ENCODE measurements around the gene DPH3.

DPH3 gene

DNA sequence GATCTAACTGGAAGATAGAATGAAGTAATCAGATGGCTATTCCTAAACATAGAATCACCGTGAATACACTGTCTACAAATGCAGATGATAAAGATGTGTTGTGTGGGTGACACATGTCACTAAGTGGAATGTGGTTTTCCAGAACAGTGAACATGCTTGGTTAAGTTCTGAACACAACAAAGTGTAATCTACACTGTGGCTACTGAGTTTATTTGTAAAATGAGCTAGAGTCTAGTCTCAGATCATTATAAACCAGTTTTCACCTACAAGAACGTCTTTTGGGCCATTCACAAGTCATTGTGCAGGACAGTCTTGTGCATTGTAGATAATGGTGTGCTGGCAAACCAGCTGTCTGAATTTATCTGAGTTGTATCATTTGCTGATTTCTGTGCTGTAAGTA is 35.6 kb upstream of the DPH3 start:
- H3K36me3 Mint-ChIP-seq = peaks cover 79% of the 10 kb centered on the region
- H3K4me3 Mint-ChIP-seq = peak overlapping the region; percentile 74
- peak overlapping the region; percentile 90 for H3K27ac Mint-ChIP-seq
- no peaks in the 10 kb centered on the region for H3K9me3 Mint-ChIP-seq
- ATAC-seq (peak; percentile 69), DNase-seq (ENCODE audit: low spot score in 2 of 2) (no peak)
- peaks cover 80% of the 10 kb centered on the region for H3K4me1 Mint-ChIP-seq

DNA sequence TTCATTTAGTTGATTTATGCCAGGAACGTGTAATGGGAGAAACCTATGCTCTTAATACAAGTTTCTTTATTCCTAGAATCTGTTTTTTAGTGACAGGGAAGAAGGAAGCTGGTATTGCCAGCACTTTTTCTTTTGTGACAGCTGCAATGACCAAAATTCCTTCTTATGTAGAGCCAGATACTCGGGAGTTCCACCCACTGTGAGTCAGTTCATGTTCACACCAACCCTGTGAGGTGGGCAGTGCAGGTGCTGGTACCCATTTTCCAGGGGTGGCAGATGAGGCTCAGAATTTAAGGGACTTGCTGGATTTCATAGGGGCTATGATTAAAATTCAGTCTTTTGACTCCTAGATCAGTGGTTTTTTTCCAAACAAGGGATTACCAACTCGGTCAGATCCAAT is 35.0 kb upstream of the DPH3 start:
- no peaks in the 10 kb centered on the region for H3K9me3 Mint-ChIP-seq
- peaks cover 79% of the 10 kb centered on the region for H3K4me1 Mint-ChIP-seq
- no peak for DNase-seq (ENCODE audit: low spot score in 2 of 2)
- peak overlapping the region; percentile 90 for H3K27ac Mint-ChIP-seq
- peak overlapping the region; percentile 74 for H3K4me3 Mint-ChIP-seq
- no peak for ATAC-seq
- H3K36me3 Mint-ChIP-seq = peaks cover 83% of the 10 kb centered on the region

DNA sequence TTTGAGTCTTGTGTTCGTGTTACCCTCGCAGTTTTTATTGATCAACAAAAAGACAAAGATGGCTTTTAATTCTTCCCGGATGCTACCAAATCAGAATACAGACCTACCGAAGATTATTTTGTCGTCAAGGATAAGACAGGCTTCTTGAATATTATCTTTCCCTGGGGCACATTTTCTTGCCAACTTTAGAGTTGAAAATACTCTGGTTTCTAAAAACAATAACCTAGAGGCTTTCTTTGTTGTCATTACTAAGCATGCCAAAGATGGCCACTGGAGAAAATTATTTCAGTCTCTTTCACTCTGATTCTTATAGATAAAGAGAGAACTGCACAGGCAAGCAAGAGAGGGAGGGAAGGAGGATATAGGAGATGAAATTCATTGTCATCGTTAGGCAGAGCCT is 34.1 kb upstream of the DPH3 start:
- Mint-ChIP-seq H3K4me3 (no peak overlapping the region), H3K9me3 (no peaks in the 10 kb centered on the region), H3K36me3 (peaks cover 78% of the 10 kb centered on the region), H3K27ac (peak overlapping the region; percentile 6), H3K4me1 (peaks cover 77% of the 10 kb centered on the region)
- no peak for ATAC-seq
- DNase-seq (ENCODE audit: low spot score in 2 of 2) = no peak

DNA sequence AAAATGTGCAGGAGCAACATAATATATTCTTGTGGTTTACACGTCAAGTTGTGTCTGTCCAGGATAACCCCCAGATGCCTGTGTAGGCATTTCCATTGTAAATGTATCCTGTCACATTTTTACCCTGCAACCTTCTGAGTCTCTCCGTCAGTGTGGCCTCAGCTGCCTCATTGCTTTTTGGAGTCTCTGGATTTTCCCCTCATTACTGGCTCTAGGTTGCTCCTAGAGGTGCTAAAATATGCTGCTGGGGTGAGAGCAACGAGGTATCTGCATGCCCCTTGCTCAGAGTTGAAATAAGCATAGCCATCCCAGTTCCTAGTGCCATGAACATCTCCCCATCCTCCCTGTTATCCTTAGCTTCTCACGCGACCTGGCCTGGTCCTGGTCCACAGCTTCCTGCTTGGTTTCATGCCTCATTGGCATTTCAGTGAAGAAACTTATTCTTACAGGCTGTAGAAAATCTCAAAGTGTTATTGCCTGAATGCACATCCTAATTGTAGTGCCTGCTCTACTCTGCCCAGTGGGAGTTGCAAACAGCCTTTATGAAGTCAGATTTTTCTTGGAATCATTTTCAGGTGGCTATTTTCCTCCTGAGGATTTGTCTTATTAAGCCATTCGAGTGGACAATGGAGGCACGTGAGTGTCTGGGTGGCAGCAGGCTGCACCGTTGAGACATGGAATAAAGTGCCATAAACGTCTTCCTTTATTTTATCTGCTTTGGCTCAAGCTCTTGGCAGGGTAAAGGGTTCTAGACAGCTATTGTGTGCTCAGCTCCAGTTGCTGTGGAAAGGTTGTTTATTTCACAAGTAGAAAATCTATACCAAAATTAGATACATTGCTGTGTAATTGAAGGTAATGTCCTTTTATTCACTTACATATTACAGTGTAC is 33.5 kb upstream of the DPH3 start:
- no peak for ATAC-seq
- Mint-ChIP-seq H3K36me3 (peaks cover 77% of the 10 kb centered on the region), H3K27ac (peak overlapping the region; percentile 6), H3K4me3 (no peak overlapping the region), H3K9me3 (no peaks in the 10 kb centered on the region), H3K4me1 (peaks cover 81% of the 10 kb centered on the region)
- no peak for DNase-seq (ENCODE audit: low spot score in 2 of 2)

- Mint-ChIP-seq H3K9me3 (peaks cover 5% of the 10 kb centered on the region), H3K4me1 (peaks cover 78% of the 10 kb centered on the region), H3K27ac (peak overlapping the region; percentile 53), H3K36me3 (peaks cover 74% of the 10 kb centered on the region), H3K4me3 (peak overlapping the region; percentile 24)
- no peak for DNase-seq (ENCODE audit: low spot score in 2 of 2)
- no peak for ATAC-seq
These were observed 30.7 kb upstream of the DPH3 start for GRCh38 chr3:16295298-16295890.

GRCh38 chr3:16294844-16295243 is 30.1 kb upstream of the DPH3 start:
- DNase-seq (ENCODE audit: low spot score in 2 of 2) (no peak), ATAC-seq (peak; percentile 63)
- H3K4me1 Mint-ChIP-seq = peaks cover 78% of the 10 kb centered on the region
- H3K36me3 Mint-ChIP-seq = peaks cover 76% of the 10 kb centered on the region
- no peak overlapping the region for H3K27ac Mint-ChIP-seq
- peaks cover 5% of the 10 kb centered on the region for H3K9me3 Mint-ChIP-seq
- H3K4me3 Mint-ChIP-seq = peak overlapping the region; percentile 24

- no peak for DNase-seq (ENCODE audit: low spot score in 2 of 2)
- peak; percentile 57 for ATAC-seq
- peaks cover 46% of the 10 kb centered on the region for H3K36me3 Mint-ChIP-seq
- peak overlapping the region; percentile 69 for H3K27ac Mint-ChIP-seq
- H3K9me3 Mint-ChIP-seq = peaks cover 5% of the 10 kb centered on the region
- peak overlapping the region; percentile 67 for H3K4me3 Mint-ChIP-seq
- peaks cover 89% of the 10 kb centered on the region for H3K4me1 Mint-ChIP-seq
These were observed 26.1 kb upstream of the DPH3 start for GRCh38 chr3:16290827-16291196.

DNA sequence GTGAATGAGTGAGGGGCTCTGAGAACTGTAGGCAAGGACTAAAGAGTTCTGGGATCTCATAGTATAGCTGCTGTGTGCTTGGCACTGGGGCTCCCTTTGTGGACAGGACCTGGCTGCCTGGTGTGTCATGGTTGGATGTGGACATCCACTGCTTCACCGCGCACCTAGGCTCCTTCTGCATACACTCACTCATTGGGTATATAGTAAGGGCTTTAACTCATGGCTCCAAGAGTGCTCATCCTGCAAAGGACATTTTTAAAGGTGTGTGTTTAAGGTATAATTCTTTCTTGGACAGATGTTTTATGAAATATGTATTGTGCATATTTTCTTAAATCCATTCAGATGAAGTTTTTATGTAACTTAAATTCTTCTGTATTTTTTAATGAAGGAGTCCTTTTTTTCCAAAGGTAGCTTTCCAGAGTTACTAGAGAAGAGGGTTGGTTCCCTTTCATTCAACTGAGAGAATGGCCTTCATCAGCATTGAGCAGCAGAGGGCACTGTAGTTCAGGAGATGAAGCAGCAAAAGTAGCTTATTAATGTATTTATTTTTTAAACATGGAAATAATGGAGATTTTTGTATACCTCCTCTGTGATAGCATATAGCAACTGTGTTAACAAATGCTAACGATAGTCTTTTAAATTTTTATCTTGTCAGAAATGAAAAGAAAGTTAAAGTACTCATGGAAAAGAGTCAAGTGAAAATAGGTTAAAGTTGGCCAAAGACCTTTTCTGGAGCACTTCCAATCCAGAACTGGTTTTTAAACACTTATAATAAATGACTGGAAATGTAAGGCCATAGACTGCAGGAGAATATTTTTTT is 25.5 kb upstream of the DPH3 start:
- Mint-ChIP-seq H3K27ac (peak overlapping the region; percentile 69), H3K4me1 (peaks cover 87% of the 10 kb centered on the region), H3K36me3 (peaks cover 40% of the 10 kb centered on the region), H3K4me3 (peak overlapping the region; percentile 67), H3K9me3 (peaks cover 5% of the 10 kb centered on the region)
- ATAC-seq (peak; percentile 36), DNase-seq (ENCODE audit: low spot score in 2 of 2) (no peak)

DNA sequence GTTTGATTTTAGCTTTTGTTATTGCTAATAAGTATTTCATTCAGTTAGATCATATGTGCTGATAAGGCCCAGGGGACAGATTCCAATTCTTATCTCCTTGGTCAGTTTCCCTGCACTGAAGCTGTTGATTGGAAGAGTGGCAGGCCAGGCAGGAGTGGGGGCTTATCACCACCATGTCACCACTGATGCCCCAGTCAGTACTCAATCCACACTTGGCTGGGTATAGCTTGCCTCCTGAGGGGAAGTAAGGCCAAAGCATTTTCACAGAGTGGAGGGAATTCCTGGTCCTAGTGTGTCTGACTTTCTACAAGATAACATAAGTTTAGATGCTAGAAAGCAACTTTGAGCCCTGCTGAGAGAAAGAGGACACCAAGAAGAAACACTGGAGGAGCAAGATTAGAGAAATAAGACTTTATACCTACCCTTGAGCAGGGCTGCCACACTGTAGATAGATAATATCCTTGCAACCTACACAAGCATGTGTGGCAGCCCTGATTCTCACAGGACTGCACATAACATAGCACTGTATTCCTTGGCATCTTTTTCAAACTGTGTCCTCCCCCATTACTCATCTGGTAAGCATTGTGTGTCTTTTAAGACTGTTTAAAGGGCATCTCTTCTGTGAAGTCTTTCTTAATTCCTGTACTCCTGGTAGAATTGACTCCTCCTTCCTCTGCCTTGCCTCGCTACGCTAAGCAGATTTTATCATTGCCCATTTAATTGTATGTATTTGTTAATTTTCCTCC is 24.6 kb upstream of the DPH3 start:
- Mint-ChIP-seq H3K4me1 (peaks cover 89% of the 10 kb centered on the region), H3K36me3 (peaks cover 31% of the 10 kb centered on the region), H3K27ac (peak overlapping the region; percentile 69), H3K9me3 (peaks cover 5% of the 10 kb centered on the region), H3K4me3 (peak overlapping the region; percentile 67)
- ATAC-seq (no peak), DNase-seq (ENCODE audit: low spot score in 2 of 2) (no peak)

DNA sequence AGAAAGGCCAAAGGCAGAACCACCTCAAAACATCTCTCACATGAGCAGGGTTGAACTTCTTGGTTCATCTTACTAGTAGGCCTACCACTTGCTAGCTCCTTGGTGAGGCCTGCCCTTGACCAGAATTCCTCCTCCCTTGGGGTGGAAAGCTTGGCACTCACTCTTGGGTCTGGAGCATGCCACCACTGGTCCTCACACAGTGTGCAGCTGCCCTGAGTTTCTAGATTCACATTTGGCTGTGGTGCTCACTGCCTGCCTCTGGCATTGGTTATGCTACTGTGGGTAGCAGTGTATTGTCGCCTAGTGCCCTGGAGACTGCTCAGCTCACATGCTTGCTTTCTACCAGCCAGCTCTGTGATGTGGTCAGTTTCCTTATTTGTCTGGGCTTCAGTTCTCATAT is 23.9 kb upstream of the DPH3 start:
- H3K27ac Mint-ChIP-seq = peak overlapping the region; percentile 69
- H3K4me1 Mint-ChIP-seq = peaks cover 85% of the 10 kb centered on the region
- H3K4me3 Mint-ChIP-seq = peak overlapping the region; percentile 67
- DNase-seq (ENCODE audit: low spot score in 2 of 2) = no peak
- peaks cover 30% of the 10 kb centered on the region for H3K36me3 Mint-ChIP-seq
- peaks cover 5% of the 10 kb centered on the region for H3K9me3 Mint-ChIP-seq
- no peak for ATAC-seq

- Mint-ChIP-seq H3K27ac (peak overlapping the region; percentile 5), H3K36me3 (peaks cover 29% of the 10 kb centered on the region), H3K4me1 (peaks cover 77% of the 10 kb centered on the region), H3K4me3 (peak overlapping the region; percentile 67), H3K9me3 (no peaks in the 10 kb centered on the region)
- no peak for ATAC-seq
- no peak for DNase-seq (ENCODE audit: low spot score in 2 of 2)
These were observed 22.2 kb upstream of the DPH3 start for GRCh38 chr3:16286751-16287543.

- Mint-ChIP-seq H3K4me3 (peak overlapping the region; percentile 67), H3K4me1 (peaks cover 71% of the 10 kb centered on the region), H3K27ac (peak overlapping the region; percentile 5), H3K36me3 (peaks cover 27% of the 10 kb centered on the region), H3K9me3 (no peaks in the 10 kb centered on the region)
- DNase-seq (ENCODE audit: low spot score in 2 of 2) = peak in 1 of 2 donors; percentile 75
- ATAC-seq = peak; percentile 93
These were observed 21.4 kb upstream of the DPH3 start for GRCh38 chr3:16286161-16286560.

GRCh38 chr3:16284633-16285032 is 19.9 kb upstream of the DPH3 start:
- Mint-ChIP-seq H3K9me3 (no peaks in the 10 kb centered on the region), H3K4me3 (no peak overlapping the region), H3K36me3 (peaks cover 12% of the 10 kb centered on the region), H3K4me1 (peaks cover 56% of the 10 kb centered on the region), H3K27ac (peak overlapping the region; percentile 5)
- ATAC-seq (no peak), DNase-seq (ENCODE audit: low spot score in 2 of 2) (no peak)

GRCh38 chr3:16280671-16281070 is 15.9 kb upstream of the DPH3 start:
- H3K4me1 Mint-ChIP-seq = peaks cover 16% of the 10 kb centered on the region
- no peaks in the 10 kb centered on the region for H3K9me3 Mint-ChIP-seq
- DNase-seq (ENCODE audit: low spot score in 2 of 2) (no peak), ATAC-seq (no peak)
- H3K36me3 Mint-ChIP-seq = peaks cover 23% of the 10 kb centered on the region
- no peak overlapping the region for H3K27ac Mint-ChIP-seq
- H3K4me3 Mint-ChIP-seq = no peak overlapping the region
